ENCODE measurements around the gene CACNA1H.

The CACNA1H gene

DNA sequence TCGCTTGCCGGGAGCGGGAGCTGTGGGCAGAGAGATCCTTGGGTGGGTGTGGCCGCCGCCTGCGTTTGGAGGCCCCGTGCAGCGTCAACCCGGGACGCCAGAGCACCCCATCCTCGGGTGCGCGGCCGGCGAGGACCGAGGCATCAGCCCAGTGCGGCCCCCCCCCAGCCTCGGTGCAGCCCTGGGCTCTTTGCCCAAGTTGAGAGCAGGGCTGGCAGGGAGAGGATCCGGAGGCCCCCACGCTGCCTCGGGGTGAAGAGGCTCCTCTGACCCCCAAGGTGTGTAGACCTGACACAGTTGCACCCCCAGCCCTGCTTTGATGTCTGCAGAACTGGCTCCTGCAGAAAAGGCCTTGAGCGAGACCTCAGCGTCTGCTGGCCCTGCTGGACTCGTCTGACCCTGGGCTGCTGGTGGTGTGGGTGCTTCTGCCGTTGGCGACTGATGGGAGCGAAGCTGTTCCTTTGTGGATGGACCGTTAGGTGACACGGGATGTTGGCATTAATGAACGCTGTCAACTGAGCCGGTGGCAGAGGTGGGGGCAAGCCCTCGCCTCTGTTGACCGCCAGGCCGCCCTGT is 8.0 kb downstream of the CACNA1H start:
- peak overlapping the region; percentile 74 for H2AFZ ChIP-seq
- H3K4me2 ChIP-seq (ENCODE audit: low read length), result peak overlapping the region; percentile 86
- no peak for TF ChIP-seq CTCF (IDR thresholded peaks at IDR 0.05)
- H3K27ac ChIP-seq, result peak overlapping the region; percentile 100
- H3K9me3 ChIP-seq (ENCODE audit: control insufficient read depth, low read length), result no peaks in the 10 kb centered on the region
- H3K79me2 ChIP-seq, result peaks cover 38% of the 10 kb centered on the region
- H3K27me3 ChIP-seq (ENCODE audit: control insufficient read depth, insufficient read depth, low read length), result no peaks in the 10 kb centered on the region
- H3K4me3 ChIP-seq (ENCODE audit: low read depth, low read length), result peak overlapping the region; percentile 51
- no peaks in the 10 kb centered on the region for H3K36me3 ChIP-seq (ENCODE audit: control insufficient read depth, insufficient read depth, low read length)
- H3K4me1 ChIP-seq, result peaks cover 44% of the 10 kb centered on the region
- peak overlapping the region; percentile 6 for H3K9ac ChIP-seq

DNA sequence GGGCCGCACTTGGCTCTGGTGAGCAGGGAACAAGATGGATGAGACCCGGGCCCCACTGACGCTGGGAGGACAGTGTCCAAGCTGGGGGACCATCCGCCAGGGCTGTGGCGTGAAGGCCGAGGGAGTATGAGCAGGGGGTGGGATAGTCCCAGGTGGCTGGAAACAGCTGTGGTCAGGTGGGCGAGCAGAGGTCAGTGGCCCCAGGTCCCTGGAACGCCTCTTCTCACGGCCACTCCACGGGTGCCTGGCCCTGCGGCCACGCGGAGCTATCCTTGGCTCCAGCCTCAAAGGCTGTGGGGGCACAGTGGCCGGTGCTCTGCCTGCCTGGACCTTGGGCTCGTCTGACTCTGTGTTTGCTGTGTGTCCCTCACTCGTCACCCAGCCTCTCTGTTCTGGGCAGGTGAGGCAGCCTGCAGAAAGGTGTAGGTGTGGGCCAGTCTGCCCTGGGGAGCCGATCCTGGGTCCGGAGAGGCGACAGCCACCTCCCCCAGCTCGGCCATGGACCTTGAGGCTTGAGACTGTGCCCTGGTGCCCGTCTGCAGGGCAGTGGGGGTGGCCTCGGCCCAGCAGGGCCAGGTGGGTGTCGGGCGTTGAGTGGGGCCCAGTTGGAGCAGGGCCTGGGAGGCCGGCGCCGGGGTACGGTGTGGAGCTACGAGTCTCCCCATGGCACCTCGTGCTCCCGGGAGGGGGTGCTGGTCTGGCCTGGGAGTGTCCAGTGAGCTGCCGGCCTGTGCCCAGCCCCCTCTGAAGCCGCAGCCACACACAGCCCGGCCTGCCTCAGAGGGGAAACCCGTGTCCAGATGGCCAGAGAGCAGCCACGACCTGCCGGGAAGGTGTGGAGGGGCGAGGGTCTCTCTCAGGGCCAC is 10.0 kb downstream of the CACNA1H start:
- H3K4me1 ChIP-seq, result peaks cover 32% of the 10 kb centered on the region
- H3K4me3 ChIP-seq (ENCODE audit: low read depth, low read length), result no peak overlapping the region
- H3K36me3 ChIP-seq (ENCODE audit: control insufficient read depth, insufficient read depth, low read length), result no peaks in the 10 kb centered on the region
- no peak overlapping the region for H3K27ac ChIP-seq
- no peak for TF ChIP-seq CTCF (IDR thresholded peaks at IDR 0.05)
- peaks cover 59% of the 10 kb centered on the region for H3K79me2 ChIP-seq
- no peaks in the 10 kb centered on the region for H3K27me3 ChIP-seq (ENCODE audit: control insufficient read depth, insufficient read depth, low read length)
- no peak overlapping the region for H2AFZ ChIP-seq
- no peak overlapping the region for H3K4me2 ChIP-seq (ENCODE audit: low read length)
- H3K9ac ChIP-seq, result no peak overlapping the region
- no peaks in the 10 kb centered on the region for H3K9me3 ChIP-seq (ENCODE audit: control insufficient read depth, low read length)

- Histone ChIP-seq H3K4me1 (peaks cover 26% of the 10 kb centered on the region), H3K27ac (no peak overlapping the region), H3K9me3 (ENCODE audit: control insufficient read depth, low read length) (no peaks in the 10 kb centered on the region), H3K4me2 (ENCODE audit: low read length) (no peak overlapping the region), H3K9ac (no peak overlapping the region), H3K4me3 (ENCODE audit: low read depth, low read length) (no peak overlapping the region), H3K36me3 (ENCODE audit: control insufficient read depth, insufficient read depth, low read length) (no peaks in the 10 kb centered on the region), H3K79me2 (peaks cover 66% of the 10 kb centered on the region), H3K27me3 (ENCODE audit: control insufficient read depth, insufficient read depth, low read length) (no peaks in the 10 kb centered on the region), H2AFZ (no peak overlapping the region)
- no peak for TF ChIP-seq CTCF (IDR thresholded peaks at IDR 0.05)
Measured at GRCh38 chr16:1163567-1164055, 10.7 kb downstream of the CACNA1H start.

DNA sequence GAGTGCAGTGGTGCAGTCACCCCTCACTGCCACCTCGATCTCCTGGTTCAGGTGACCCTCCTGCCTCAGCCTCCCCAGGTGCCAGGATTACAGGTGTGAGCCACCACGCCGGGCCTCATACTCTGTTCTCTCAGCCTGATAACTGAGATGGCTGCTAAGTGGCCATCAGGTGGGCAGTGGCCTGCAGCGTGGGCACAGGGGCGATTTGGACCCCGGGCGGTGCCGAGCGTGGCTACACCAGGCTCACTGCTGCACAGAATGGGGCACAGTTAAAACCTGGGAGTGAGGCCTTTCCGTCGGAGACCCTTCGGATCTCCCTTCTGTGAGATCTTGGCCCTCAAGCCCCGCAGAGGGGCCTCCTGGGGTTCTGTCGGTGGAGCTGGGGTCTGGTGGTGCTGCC is 11.5 kb downstream of the CACNA1H start:
- H3K36me3 ChIP-seq (ENCODE audit: control insufficient read depth, insufficient read depth, low read length), result no peaks in the 10 kb centered on the region
- H3K27ac ChIP-seq, result no peak overlapping the region
- H3K4me3 ChIP-seq (ENCODE audit: low read depth, low read length), result no peak overlapping the region
- no peak overlapping the region for H3K4me2 ChIP-seq (ENCODE audit: low read length)
- no peak for TF ChIP-seq CTCF (IDR thresholded peaks at IDR 0.05)
- H3K9ac ChIP-seq, result no peak overlapping the region
- H3K9me3 ChIP-seq (ENCODE audit: control insufficient read depth, low read length), result no peaks in the 10 kb centered on the region
- no peak overlapping the region for H2AFZ ChIP-seq
- peaks cover 20% of the 10 kb centered on the region for H3K4me1 ChIP-seq
- peaks cover 71% of the 10 kb centered on the region for H3K79me2 ChIP-seq
- no peaks in the 10 kb centered on the region for H3K27me3 ChIP-seq (ENCODE audit: control insufficient read depth, insufficient read depth, low read length)
